NCI-H2196 (cell line): ENCODE measurements around the gene CEACAM7.
"Not testable (repeated sequence)": the region's sequence is repeated elsewhere in the genome, so short reads cannot be mapped to it uniquely, and the experiment has no call there.

Experiments used
- DNase-seq: peaks from one replicate; lab custom pipeline; 2025; ENCODE audit not compliant: unreplicated experiment; lab: John Stamatoyannopoulos, UW

CEACAM7 gene

GRCh38 chr19:41688098-41688497 lies at the start of gene CEACAM7:
TSS of gene CEACAM7 (minus strand) at chr19:41688270. CDS start at chr19:41688165, 105 bp downstream.
- DNase-seq, result no peak

- DNase-seq, result no peak
Measured at GRCh38 chr19:41735071-41735600, 47.1 kb upstream of the CEACAM7 start.

GRCh38 chr19:41734585-41734984 lies 46.5 kb upstream of the CEACAM7 start:
- DNase-seq, result peak; percentile 82

GRCh38 chr19:41734156-41734555 lies 46.1 kb upstream of the CEACAM7 start:
- DNase-seq, result no peak

GRCh38 chr19:41726493-41726892 lies 38.4 kb upstream of the CEACAM7 start:
- DNase-seq, result no peak

- no peak for DNase-seq
Measured at GRCh38 chr19:41720103-41720502, 32.0 kb upstream of the CEACAM7 start.

GRCh38 chr19:41718761-41719160 lies 30.7 kb upstream of the CEACAM7 start:
- DNase-seq, result no peak

GRCh38 chr19:41714598-41714997 lies 26.5 kb upstream of the CEACAM7 start:
- no peak for DNase-seq

GRCh38 chr19:41711376-41712261 lies 23.5 kb upstream of the CEACAM7 start:
- DNase-seq, result no peak

- no peak for DNase-seq
Measured at GRCh38 chr19:41709951-41710645, 22.0 kb upstream of the CEACAM7 start.

GRCh38 chr19:41709516-41709915 lies 21.4 kb upstream of the CEACAM7 start:
- not testable (repeated sequence) for DNase-seq

GRCh38 chr19:41708481-41708880 lies 20.4 kb upstream of the CEACAM7 start, which contains the start of gene CEACAM5:
TSS of gene CEACAM5 (plus strand) at chr19:41708626. CDS start at chr19:41708732, 106 bp downstream.
- no peak for DNase-seq

GRCh38 chr19:41707871-41708371 lies 19.9 kb upstream of the CEACAM7 start:
- no peak for DNase-seq

- peak; percentile 41 for DNase-seq
Measured at GRCh38 chr19:41707502-41707812, 19.4 kb upstream of the CEACAM7 start.

- DNase-seq, result peak; percentile 79
Measured at GRCh38 chr19:41706741-41707501, 18.9 kb upstream of the CEACAM7 start.

- DNase-seq, result no peak
Measured at GRCh38 chr19:41705393-41706174, 17.5 kb upstream of the CEACAM7 start.

- DNase-seq, result no peak
Measured at GRCh38 chr19:41703602-41704293, 15.7 kb upstream of the CEACAM7 start.

GRCh38 chr19:41702171-41702651 lies 14.1 kb upstream of the CEACAM7 start:
- DNase-seq, result no peak

- peak; percentile 62 for DNase-seq
Measured at GRCh38 chr19:41701401-41702075, 13.5 kb upstream of the CEACAM7 start.
